Retinal pigment epithelial cell (primary cell): ENCODE results near the gene UBE2E3.
A peak's percentile ranks its signal among the peaks of the same experiment; 100 is the strongest.

Experiments
- DNase-seq: peaks from one replicate; pipeline ENCODE4 v3.0.0-alpha.2; 2010; ENCODE audit warnings: low read depth
- H3K4me3 ChIP-seq: 2 replicates; pipeline ENCODE4 v1.5.1; 2011; ENCODE audit warnings: mild to moderate bottlenecking, low read length, control low read depth, moderate library complexity
- TF ChIP-seq, protein P1 (sequence below): conservative IDR thresholded peaks from 2 replicates; pipeline ENCODE4 v1.5.1; 2011; ENCODE audit warnings: low read depth, low read length, control low read depth, inconsistent platforms

The UBE2E3 gene

DNA sequence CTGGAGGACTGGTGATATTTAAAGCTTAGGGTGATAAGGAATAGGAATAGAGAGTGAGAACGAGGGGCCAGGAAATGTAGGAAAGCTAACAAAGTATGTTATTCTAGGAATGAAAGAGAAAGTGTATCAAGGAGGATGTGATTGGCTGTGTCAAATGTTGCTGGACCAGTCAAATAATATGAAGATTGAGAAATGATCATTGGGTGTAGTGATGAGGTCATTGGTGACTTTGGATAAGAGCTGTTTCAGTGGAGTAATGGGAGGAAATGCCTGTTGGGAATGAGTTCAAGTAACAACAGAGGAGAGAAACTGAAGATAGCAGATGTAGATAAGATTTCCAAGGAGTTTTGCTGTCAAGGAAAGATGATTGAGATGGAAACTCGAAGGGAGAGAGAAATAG is 74.4 kb downstream of the UBE2E3 start:
- no peak for DNase-seq
- H3K4me3 ChIP-seq = no peak overlapping the region
- TF ChIP-seq, protein P1, sequence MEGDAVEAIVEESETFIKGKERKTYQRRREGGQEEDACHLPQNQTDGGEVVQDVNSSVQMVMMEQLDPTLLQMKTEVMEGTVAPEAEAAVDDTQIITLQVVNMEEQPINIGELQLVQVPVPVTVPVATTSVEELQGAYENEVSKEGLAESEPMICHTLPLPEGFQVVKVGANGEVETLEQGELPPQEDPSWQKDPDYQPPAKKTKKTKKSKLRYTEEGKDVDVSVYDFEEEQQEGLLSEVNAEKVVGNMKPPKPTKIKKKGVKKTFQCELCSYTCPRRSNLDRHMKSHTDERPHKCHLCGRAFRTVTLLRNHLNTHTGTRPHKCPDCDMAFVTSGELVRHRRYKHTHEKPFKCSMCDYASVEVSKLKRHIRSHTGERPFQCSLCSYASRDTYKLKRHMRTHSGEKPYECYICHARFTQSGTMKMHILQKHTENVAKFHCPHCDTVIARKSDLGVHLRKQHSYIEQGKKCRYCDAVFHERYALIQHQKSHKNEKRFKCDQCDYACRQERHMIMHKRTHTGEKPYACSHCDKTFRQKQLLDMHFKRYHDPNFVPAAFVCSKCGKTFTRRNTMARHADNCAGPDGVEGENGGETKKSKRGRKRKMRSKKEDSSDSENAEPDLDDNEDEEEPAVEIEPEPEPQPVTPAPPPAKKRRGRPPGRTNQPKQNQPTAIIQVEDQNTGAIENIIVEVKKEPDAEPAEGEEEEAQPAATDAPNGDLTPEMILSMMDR = no peak

DNA sequence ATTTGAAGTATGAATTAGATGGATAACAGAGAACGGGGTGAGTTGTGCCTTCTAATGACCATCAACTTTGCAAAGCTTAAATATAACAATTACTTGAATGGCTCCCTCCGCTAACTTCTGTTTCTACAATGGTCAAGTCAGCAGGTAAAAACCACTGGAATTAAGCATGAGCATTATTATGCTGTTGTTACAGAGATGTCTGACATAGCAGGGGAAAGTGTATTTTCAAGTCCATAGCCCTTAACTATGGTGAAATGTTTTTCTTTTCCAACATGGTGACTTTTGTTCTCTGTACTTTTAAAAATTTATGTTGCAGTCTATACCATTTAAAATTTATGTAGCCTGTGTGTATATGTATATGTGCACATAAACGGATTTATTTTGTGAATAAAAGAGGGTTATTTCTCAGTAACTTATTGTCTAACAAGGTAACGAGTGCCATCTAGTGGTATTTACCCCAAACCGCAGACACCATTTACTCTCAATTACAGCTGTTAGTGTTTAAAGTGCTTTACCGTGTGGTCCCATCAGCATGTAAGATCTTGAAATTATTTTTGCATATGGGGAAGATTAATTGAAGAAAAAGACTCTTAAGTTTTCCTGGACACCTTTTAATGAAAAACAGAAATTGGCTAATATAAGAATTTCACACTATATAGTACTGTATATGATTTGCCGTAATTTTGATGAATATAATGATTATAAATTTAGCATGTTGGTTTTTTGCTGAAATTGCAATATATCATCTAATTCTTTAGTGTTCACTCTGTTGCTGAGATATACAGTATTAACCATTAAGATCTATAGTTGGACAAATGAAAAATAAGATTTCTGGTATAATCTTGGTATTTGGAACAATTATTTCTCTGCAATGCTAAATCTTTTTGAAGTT is 78.2 kb downstream of the UBE2E3 start:
- no peak overlapping the region for H3K4me3 ChIP-seq
- TF ChIP-seq, protein P1 = peak; percentile 41
- DNase-seq = no peak

DNA sequence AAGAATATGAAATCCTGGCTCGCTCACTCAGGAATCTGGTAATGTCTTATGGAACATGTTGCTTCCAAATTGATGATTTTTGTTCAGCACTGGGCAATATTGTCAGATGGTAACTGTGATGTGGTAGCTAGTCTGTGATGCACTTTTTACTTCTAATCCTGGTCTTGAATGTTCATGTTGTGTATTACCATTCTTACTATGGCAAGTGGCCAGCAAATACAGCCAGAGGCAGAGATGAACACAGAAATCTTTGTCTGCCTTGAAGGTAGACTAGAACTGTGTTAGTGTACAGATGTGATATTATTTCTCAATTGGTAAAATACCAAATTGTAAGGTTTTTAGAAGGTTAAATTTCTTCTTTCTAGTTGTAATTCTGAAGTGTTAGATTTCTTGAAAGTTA is 83.3 kb downstream of the UBE2E3 start:
- no peak for DNase-seq
- H3K4me3 ChIP-seq = no peak overlapping the region
- TF ChIP-seq, protein P1 = no peak

DNA sequence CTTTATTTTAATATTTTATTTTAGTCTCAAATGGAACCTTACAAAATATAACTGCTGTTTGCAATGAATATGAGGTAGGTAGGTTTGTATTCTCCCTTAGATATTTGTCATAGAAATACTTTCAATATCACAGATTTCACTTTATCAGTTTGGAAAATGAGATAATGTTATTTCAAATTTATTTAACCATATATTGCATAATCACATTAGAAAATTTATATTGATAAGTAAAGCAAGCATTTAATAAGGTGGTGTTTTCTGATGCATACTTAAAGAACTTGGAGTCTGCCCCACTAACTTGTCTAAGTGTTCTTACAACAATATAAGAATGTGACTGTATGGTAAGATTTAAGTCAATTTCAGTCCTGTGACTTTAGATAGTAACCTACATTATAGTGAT is 85.1 kb downstream of the UBE2E3 start:
- no peak overlapping the region for H3K4me3 ChIP-seq
- TF ChIP-seq, protein P1 = no peak
- DNase-seq = no peak

DNA sequence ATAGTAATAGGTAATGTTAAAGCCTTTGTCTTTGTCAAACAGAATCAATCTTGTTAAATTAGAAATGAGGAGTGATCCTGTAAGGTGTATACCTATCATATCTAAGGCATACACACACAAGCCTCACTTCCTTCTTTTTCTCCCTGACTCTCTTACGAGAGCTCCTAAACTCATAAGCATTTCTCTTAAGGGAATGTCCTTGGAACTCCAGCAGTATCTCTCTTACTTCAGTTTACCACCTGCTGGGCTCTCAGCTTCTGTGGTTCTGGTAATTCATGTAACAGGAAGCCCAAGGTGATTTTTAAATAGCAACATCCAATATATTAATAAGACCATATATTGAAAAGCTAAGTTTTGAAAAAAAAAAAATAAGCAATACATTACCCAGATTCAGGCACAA is 85.9 kb downstream of the UBE2E3 start:
- DNase-seq = no peak
- TF ChIP-seq, protein P1 = no peak
- H3K4me3 ChIP-seq = no peak overlapping the region

DNA sequence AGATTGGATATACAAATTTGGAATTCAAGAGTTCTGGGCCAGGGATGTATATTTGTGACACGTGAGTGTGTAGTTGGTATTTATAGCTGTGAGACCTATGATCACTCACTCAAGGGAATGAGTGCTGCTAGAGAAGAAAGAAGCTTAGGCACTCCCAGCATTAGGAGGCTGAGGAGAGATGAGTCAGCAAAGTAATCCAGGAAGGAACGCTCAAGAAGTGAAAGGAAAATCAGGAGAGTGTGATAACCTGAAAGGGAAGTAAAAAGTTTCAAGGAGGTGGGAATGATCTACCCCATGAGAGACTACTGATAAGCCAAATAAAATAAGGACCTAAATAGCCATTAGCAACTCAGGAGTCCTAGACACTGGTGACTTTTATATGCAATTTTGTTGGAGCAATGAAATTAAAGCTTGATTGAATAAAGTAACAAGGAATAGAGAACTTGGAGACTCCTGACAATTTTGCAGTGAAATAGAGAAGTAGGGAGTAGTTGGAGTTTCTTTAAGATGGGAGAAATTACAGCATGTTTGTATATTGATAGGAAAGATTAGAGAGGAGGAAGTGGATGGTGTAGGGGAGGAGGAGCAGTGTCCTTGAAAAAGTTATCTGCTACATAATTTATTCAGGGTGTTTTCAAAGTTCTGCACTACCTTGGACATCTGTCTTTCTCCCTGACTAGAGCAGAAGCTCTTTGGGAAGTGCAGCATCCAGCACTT is 89.9 kb downstream of the UBE2E3 start:
- DNase-seq = peak; percentile 80
- TF ChIP-seq, protein P1 = no peak
- H3K4me3 ChIP-seq = no peak overlapping the region
